Mononuclear cell (primary cell): Measurements from ENCODE around the gene LCP2. TPM values are rescaled to one million over a fixed set of nuclear protein-coding genes. Genes with fewer than 3 reads are reported as not detected.

Experiments
- H3K27me3 ChIP-seq: 2 replicates; pipeline ENCODE4 v1.6.0; 2011; ENCODE audit warnings: low read length, control low read depth; ENCODE audit not compliant: insufficient read depth
- H3K4me1 ChIP-seq: 2 replicates; pipeline ENCODE4 v1.5.1; 2011; ENCODE audit warnings: mild to moderate bottlenecking, low read length, control low read depth; ENCODE audit not compliant: insufficient read depth
- H3K4me3 ChIP-seq: 2 replicates; pipeline ENCODE4 v1.5.1; 2011; ENCODE audit warnings: mild to moderate bottlenecking, low read length, moderate library complexity
- H3K9me3 ChIP-seq: 2 replicates; pipeline ENCODE4 v1.5.1; 2011; ENCODE audit warnings: low read depth, mild to moderate bottlenecking, control low read depth, low read length
- total RNA-seq: library from RNA; depleted of rRNA; stranded (reverse); fragments of >200 nt; gene quantifications from one replicate; pipeline ENCODE4 v1.2.3, GENCODE V29; 2012

The LCP2 gene
- total RNA-seq, 1 donor, result 440 TPM

DNA sequence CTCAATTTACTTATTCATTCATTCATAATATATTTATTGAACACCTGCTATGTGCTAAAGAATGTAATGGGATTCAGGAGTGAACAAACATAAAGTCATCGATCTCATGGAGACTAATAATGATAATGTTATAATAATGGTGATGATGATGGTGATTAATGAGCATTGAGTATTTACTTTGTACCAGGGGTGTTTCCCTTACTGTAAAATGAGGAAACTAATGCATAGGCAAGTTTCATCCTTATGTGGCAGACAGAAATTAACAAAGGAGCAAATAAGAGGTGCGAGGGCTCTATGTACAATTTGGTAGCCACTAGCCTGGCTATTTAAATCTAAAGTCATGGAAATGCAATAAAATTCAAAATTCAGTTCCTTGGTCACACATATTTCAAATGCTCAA lies 11.1 kb upstream of the LCP2 start:
- no peak overlapping the region for H3K4me3 ChIP-seq
- no peaks in the 10 kb centered on the region for H3K9me3 ChIP-seq
- H3K4me1 ChIP-seq, result peaks cover 76% of the 10 kb centered on the region
- H3K27me3 ChIP-seq, result no peaks in the 10 kb centered on the region

DNA sequence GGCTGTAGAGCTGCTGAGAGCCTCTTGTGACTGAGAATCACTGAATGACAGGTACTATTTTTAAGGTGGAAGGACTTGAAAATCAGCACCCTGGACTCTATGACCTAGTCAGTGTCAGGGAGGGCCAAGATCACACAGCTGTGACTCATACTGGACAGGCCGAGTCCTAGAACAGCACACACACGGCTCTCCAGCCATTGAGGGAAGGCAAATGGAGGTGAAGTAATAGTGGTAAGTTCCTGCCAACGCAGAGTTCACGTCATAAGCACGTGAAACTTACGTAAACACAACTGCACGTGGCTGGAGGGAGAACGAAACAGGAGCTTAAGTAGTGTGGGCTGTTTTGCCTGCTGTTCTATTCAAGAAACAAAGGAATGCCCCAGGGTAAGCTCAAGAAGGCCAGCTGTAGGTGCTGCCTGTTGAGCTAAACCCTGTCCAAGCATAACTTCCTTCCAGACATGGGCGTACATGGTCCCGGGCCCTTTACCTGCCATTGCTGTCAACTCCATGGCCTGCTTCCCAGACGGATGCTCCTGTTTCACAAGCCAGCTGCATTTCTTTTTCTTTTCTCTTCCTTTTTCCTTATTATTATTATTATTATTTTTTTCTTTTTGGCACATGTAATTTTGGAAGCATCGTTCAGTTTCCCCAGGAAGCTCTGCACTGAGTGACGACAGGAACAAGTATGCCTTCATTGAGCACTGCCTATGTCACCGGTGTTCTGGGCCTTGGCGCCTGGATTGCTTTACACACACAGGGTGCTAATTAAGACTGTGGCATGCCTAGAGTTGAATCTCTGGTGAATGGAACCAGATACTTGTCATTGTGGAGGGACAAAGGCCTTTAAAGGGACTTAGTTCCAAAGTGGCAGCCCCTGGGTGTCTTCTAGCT lies 10.2 kb upstream of the LCP2 start:
- Histone ChIP-seq H3K27me3 (no peaks in the 10 kb centered on the region), H3K4me1 (peaks cover 76% of the 10 kb centered on the region), H3K4me3 (no peak overlapping the region), H3K9me3 (no peaks in the 10 kb centered on the region)

DNA sequence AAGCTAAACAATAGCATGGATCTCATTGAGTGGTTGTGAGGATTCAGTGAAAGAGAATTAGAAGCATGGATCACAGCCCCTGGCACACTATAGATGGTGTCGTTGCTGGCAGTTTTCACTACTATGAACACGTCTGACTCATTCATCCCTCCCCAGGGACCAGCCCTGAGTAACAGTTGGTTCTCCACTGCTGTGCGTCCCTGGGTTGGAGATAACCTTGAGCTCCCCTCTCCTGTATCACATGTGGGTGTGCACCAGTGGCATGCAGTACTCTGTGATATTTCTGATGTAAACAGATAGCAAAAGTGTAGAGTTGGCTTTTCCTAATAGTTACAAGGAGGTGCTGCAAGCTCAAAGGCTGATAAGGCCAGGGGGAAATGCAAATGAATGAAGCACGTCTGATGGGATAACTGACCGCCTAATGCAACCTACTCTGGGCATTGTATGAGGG lies 8.8 kb upstream of the LCP2 start:
- H3K4me1 ChIP-seq, result peaks cover 76% of the 10 kb centered on the region
- H3K9me3 ChIP-seq, result no peaks in the 10 kb centered on the region
- H3K4me3 ChIP-seq, result no peak overlapping the region
- H3K27me3 ChIP-seq, result no peaks in the 10 kb centered on the region

DNA sequence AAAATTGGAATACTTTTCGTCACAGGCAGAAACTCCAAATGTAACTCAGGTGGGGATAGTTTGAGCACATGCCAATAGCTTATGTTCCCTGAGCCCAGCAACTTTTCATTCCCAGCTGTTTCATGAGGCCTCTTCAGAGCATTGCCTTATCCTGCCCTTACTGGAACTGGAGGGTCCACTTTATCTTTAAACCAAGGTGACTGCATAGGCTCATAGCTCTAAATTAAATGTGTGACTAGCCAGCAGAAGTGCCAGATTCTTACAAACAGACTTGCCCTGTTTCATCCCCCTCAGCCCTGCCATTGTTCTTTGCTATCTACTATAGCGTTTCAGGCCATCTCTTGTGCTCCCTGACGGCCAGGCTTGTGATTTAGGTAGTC lies 8.1 kb upstream of the LCP2 start:
- Histone ChIP-seq H3K27me3 (no peaks in the 10 kb centered on the region), H3K9me3 (no peaks in the 10 kb centered on the region), H3K4me3 (no peak overlapping the region), H3K4me1 (peaks cover 76% of the 10 kb centered on the region)

DNA sequence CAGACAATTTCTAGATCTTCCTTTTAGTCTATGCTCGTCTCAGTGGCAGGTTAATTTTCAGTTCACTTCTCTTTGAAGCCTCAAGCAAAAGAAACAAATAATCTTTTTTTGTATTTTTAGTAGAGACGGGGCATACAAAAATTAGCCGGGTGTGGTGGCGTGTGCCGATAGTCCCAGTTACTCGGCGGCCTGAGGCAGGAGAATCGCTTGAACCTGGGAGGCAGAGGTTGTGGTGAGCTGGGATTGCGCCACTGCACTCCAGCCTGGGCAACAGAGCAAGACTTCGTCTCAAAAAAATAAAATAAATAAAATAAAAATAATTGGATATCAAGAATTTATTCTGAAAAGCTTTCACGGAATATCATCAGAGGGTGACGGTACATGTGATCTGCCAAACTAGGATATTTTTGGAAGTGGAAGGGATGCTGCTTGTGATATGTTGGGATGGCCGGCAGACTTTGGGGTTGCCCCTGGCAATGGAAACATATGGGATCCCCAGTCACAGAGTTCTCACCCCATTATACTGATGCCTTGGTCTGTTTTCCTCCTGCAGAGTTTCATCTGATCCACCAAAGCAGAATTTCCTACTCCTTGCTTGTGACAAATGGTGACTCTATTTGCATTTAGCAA lies 7.6 kb upstream of the LCP2 start:
- Histone ChIP-seq H3K27me3 (no peaks in the 10 kb centered on the region), H3K9me3 (no peaks in the 10 kb centered on the region), H3K4me1 (peaks cover 76% of the 10 kb centered on the region), H3K4me3 (no peak overlapping the region)

DNA sequence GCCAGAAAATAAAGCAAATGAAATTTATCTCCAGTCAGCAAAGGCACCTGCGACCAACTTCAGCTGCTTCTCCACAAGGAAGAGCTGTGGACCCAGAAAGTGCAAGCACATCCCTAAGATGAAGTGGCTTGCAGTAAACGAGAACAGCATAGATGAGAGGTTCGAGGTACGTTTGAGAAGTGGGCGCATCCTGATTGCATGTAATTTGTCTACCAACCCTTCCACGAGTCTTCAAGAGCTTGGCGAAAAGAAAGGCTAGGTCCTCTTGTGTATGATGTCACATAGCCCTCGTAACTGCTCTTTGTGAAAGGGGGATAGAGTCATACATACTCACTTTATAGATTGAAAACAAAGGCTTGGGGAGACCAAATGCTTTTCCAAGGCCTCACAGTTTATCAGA lies 6.0 kb upstream of the LCP2 start:
- Histone ChIP-seq H3K4me3 (no peak overlapping the region), H3K4me1 (peaks cover 84% of the 10 kb centered on the region), H3K9me3 (no peaks in the 10 kb centered on the region), H3K27me3 (no peaks in the 10 kb centered on the region)

DNA sequence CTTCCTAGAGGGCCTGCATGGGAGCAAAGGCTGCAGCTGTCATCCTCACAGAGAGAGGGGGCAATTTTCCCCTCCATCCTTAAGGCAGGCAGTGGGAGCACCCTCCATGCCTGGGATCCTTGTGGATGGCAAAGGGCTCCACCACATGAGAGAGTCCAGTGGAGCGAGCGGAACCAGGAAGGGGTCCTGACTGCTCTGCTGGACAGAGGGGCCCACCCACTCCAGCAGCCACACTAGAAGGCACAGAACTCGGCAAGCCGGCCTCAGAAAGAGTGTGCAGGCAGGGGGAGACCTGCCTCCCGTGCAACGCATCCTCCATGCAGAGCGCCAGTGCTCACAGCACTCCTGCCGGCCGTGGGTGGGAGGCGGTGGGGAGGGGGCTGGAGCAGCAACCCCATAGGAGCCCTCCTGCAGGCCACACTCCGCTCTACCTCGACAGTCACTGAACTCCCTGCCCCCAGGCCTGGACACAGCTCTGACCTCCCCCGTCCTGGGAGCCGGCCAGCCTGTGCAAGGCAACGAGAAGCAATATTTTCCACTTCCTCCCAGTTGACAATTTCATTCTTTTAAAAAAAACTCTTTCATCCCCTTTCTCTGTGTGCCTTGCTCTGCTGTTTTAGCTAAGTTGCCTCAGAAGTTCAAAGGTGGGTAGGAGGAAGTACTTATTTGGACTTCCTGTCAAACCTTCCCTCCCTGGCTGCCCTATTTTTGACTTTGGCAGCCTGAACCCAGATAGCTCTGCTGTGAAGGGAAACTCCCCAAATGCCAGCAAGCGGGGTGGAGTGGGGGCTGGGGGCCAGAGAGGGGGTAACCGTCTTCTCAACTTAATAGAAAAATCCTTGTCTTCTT lies 5.3 kb upstream of the LCP2 start:
- Histone ChIP-seq H3K4me3 (no peak overlapping the region), H3K9me3 (no peaks in the 10 kb centered on the region), H3K4me1 (peaks cover 85% of the 10 kb centered on the region), H3K27me3 (no peaks in the 10 kb centered on the region)

DNA sequence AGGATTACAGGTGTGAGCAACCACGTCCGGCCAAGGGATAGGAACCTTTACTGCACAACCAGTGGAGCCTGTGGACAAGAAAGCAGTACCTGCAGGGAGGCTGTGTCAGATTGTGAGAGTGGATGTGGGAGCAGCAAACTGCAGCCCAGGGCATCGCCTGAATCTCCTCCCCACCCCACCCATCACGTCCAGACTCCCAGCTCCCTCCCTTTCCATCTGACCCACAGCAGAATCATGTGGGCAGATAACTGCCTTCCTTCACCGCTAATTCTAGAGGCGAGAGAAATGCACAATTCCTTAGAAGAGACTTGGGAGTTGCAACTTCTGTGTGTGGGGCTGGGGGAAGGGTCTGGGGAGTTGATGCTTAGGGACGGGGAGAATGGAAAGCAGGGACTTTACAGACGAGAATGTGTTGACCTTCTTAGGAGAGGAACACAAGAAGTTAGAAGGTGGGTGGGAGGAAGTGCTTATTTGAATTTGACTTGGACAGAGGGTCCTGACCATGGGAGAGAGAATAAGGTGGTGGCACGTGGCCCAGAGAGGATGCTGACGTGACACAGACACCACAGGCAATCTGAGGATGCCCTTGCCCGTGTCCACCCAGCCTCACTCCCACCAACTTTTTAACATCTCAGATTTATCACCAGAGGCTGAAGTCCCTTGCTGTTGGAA lies 4.5 kb upstream of the LCP2 start:
- no peak overlapping the region for H3K4me3 ChIP-seq
- H3K27me3 ChIP-seq, result no peaks in the 10 kb centered on the region
- H3K4me1 ChIP-seq, result peaks cover 80% of the 10 kb centered on the region
- H3K9me3 ChIP-seq, result no peaks in the 10 kb centered on the region

DNA sequence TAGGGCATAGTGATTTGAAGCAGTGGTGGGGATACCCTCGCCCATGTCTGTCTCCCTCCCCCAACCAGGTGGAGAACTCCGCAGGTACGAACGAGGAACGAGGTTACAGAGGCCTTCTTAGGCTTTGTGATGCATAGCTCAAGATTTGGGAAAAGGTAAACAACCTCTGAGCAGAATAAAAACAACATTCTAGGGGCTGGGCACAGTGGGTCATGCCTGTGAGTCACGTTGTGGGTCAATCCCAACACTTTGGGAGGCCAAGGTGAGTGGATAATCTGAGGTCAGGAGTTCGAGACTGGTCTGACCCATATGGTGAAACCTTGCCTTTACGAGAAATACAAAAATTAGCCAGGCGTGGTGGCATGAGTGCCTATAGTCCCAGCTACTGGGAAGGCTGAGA lies 3.6 kb upstream of the LCP2 start:
- H3K4me1 ChIP-seq, result peaks cover 72% of the 10 kb centered on the region
- H3K27me3 ChIP-seq, result no peaks in the 10 kb centered on the region
- H3K9me3 ChIP-seq, result no peaks in the 10 kb centered on the region
- no peak overlapping the region for H3K4me3 ChIP-seq

DNA sequence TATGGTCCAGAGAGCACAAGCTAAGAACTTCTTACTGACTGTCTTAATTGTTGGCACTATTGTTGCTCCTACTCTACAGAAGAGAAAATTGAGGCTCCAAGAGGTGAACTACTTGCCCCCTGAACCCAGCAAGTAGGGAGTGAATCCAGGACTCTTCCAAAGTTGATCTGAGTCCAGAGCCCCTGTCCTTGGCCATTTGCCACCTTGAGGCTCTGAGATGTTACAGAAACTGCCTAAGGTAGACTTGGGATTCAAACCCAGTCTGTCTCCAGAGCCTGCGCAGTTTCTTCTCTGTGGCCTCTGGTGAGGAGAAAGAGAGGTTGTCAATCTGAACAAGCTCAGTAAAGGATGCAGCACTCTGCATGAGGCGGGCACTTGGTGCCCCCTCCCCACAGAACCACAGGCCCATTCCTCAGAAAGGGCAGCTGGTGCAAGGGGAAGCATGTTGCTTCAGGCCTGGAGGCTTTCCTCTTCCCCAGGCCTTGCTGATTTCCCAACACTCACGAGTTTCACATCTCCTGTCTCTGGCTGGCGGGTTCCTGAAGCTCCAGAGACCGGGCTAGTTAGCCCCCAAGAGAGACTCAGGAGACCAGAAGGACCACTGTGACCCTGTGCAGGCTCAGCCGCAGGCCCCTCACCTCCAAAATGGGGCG lies 2.9 kb upstream of the LCP2 start:
- no peak overlapping the region for H3K4me3 ChIP-seq
- H3K27me3 ChIP-seq, result no peaks in the 10 kb centered on the region
- H3K4me1 ChIP-seq, result peaks cover 76% of the 10 kb centered on the region
- H3K9me3 ChIP-seq, result no peaks in the 10 kb centered on the region

DNA sequence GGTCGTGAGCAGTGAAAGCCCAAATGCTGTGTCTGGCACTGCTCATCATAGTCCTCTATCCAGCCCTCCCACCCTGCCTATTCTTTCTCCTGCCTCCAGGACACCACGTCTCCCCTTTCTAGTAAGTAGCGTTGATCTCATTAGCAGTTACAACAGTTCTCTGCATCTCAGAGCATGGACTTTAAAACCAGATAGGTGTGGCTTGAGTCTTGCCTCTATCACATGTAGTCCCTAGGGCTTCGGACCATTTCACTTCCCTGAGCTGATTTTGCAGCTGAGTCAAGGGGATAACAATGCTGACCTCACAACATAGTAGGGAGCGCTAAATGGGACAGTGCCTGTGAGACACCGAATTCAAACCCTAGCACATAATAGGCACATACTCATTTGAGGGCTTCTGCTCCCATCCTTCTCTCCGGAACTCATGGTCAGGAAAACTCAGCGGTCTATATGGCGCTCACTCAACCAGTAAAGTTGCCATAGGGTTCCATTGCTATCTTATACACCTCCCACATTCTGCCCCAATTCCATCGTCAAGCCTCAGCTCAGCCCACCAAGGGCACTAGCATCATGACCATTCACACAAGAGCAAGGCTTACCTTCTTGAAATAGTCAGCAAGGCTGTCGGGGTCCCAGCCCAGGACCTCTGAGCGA lies 515 bp downstream of the LCP2 start:
- H3K4me3 ChIP-seq, result peak overlapping the region; percentile 94
- H3K27me3 ChIP-seq, result no peaks in the 10 kb centered on the region
- no peaks in the 10 kb centered on the region for H3K9me3 ChIP-seq
- H3K4me1 ChIP-seq, result peaks cover 84% of the 10 kb centered on the region

DNA sequence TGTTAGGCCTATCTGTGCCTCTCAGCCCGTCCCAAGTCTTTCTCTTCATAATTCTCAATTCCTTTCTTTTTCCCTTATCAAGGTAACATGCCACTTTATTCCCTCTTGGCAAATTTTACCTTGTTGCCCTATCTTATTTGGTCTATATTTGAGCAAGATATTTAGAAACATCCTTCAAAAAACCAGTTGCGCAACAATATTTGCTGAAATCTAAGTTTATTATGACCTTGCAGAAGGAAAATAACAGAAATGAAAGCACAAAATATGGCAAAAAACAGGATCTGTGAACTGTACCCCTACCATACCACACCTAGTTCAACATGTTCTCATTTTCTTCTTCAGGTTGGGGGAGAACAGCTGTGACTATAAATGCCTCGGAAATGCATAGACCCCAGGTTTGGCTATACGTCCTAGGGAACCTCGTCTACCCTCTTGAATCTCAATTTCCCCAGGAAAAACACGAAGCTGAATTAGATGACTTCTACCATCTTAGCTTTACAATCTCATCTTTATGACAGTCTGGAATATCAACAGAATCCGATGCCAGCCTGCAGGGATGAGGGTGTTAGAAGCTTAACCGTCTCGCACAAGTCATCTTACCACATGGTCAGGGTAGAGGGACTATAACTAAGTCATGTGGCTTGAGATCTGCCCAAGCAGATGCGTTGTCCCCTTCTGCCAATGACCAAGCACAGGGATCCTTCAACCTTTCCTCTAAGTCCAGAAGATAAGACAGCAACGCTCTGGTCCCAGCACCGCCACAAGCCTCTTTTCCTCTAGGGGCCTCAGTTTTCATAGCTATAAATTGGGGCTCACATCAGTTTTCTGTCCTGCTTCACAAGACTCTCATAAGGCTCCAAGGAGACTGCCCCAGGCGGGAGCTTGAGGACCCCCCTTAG lies 1.3 kb downstream of the LCP2 start:
- peaks cover 84% of the 10 kb centered on the region for H3K4me1 ChIP-seq
- H3K27me3 ChIP-seq, result no peaks in the 10 kb centered on the region
- H3K4me3 ChIP-seq, result peak overlapping the region; percentile 94
- no peaks in the 10 kb centered on the region for H3K9me3 ChIP-seq

DNA sequence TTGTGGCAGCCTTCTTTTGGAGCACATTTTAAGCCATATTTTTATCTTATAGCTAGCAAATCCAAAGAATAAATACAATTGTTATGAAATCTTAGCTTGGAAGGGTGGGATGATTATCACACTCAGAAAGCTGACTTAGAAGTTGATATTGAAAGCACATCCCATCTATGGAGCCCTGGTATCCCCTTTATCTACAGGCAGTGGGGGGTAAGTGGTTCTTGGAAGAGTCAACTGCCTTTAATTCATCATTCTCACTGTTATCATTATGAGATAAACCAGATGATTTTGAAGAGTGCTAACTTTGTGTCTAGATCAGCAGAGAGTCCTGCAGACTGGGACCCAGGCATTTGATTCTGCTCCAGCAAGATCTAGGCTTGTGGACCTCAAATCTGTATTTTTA lies 3.0 kb downstream of the LCP2 start:
- no peaks in the 10 kb centered on the region for H3K9me3 ChIP-seq
- peaks cover 84% of the 10 kb centered on the region for H3K4me1 ChIP-seq
- H3K27me3 ChIP-seq, result no peaks in the 10 kb centered on the region
- peak overlapping the region; percentile 94 for H3K4me3 ChIP-seq
